GM12865 (cell line): Measurements from ENCODE around the gene SLC1A1.

ENCODE experiments used
- DNase-seq: peaks from one replicate; pipeline ENCODE4 v3.0.0; 2010; ENCODE audit warnings: low read depth
- H3K4me3 ChIP-seq: 2 replicates; pipeline ENCODE4 v1.5.1; 2011; ENCODE audit warnings: mild to moderate bottlenecking, low read depth, low read length, control low read depth
- CTCF ChIP-seq: IDR thresholded peaks from 2 replicates; pipeline ENCODE4 v1.5.1; 2011; ENCODE audit warnings: low read length, control low read depth, low read depth, inconsistent platforms; ENCODE audit not compliant: insufficient read depth; ENCODE audit errors: missing control alignments

SLC1A1 gene

GRCh38 chr9:4508907-4509589 lies 18.8 kb downstream of the SLC1A1 start:
- no peak for DNase-seq
- H3K4me3 ChIP-seq, result no peak overlapping the region
- no peak for TF ChIP-seq CTCF

GRCh38 chr9:4509590-4509984 lies 19.3 kb downstream of the SLC1A1 start:
- no peak for TF ChIP-seq CTCF
- no peak overlapping the region for H3K4me3 ChIP-seq

GRCh38 chr9:4510546-4511322 lies 20.5 kb downstream of the SLC1A1 start:
- TF ChIP-seq CTCF, result no peak
- no peak overlapping the region for H3K4me3 ChIP-seq
- no peak for DNase-seq

More at GRCh38 chr9:4509590-4509984, 19.3 kb downstream of the SLC1A1 start:
- no peak for DNase-seq

- DNase-seq, result peak; percentile 22
- TF ChIP-seq CTCF, result no peak
- no peak overlapping the region for H3K4me3 ChIP-seq
Observed at GRCh38 chr9:4514252-4515128, 24.2 kb downstream of the SLC1A1 start.

GRCh38 chr9:4515958-4516375 lies 25.7 kb downstream of the SLC1A1 start:
- peak; percentile 49 for DNase-seq
- no peak for TF ChIP-seq CTCF

GRCh38 chr9:4517274-4517673 lies 27.0 kb downstream of the SLC1A1 start:
- DNase-seq, result no peak
- no peak for TF ChIP-seq CTCF
- no peak overlapping the region for H3K4me3 ChIP-seq

More at GRCh38 chr9:4515958-4516375, 25.7 kb downstream of the SLC1A1 start:
- H3K4me3 ChIP-seq, result no peak overlapping the region
